ENCODE measurements around the gene CCDC12. TPM values are rescaled to one million over a fixed set of nuclear protein-coding genes. Genes with fewer than 3 reads are reported as not detected.

CCDC12 gene
- total and polyA plus RNA-seq, 2 of the 13 experiments (the other 11 are each of a cell fraction or from before 2014, with no cell fraction given), result 30.1 to 49.5 TPM

DNA sequence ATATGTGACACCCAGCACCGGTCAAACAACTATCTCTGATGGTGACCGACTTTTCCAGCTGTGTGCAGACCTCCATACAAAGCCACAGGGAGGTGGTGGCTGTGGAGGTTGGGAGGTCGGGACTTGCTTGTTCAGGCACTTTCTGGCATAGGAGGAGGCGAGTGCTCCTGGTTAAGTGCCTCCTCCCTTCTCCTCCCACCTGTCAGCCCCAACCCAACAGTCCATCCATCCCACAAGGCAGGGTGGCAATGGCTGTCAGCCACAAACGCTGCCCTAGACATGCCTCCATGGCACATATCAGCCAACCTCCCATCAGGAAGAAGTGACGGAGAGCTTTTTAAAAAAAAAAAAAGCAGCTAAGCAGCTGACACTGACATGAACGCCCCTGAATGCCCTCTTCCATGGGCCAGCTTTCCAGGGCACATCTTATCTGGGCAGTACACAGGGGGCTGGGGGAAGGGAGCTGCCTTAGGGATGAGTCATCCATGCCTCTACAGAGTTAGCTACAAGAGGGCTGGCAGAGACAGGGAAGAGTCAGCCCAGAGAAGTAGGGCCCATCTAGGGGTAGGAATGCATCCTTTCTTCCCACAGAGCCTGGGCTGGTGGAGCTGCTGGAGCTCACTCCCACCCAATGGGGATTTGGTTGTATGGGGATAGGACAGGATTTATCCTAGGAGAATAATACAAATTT lies 41.2 kb downstream of the CCDC12 start (continued):
- peak; percentile 89; the same call in 1 of the 2 replicates for TF ChIP-seq ZNF281 (CRISPR knock-in tag; IDR thresholded peaks at IDR 0.05; ENCODE audit: borderline replicate concordance)
- TF ChIP-seq, protein P1, sequence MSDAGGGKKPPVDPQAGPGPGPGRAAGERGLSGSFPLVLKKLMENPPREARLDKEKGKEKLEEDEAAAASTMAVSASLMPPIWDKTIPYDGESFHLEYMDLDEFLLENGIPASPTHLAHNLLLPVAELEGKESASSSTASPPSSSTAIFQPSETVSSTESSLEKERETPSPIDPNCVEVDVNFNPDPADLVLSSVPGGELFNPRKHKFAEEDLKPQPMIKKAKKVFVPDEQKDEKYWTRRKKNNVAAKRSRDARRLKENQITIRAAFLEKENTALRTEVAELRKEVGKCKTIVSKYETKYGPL (CRISPR knock-in tag; IDR thresholded peaks at IDR 0.05), result no peak
- TF ChIP-seq KDM5B (CRISPR knock-in tag; IDR thresholded peaks at IDR 0.05; ENCODE audit: borderline replicate concordance), result no peak
- no peak for TF ChIP-seq BRF2 (CRISPR knock-in tag; IDR thresholded peaks at IDR 0.05)
- no peak for TF ChIP-seq HMG20B (CRISPR knock-in tag; conservative IDR thresholded peaks at IDR 0.05)
- no peak for TF ChIP-seq ZNF256 (CRISPR knock-in tag; conservative IDR thresholded peaks at IDR 0.05)
- TF ChIP-seq ZNF24 (IDR thresholded peaks at IDR 0.05), result no peak
- TF ChIP-seq, protein P2, sequence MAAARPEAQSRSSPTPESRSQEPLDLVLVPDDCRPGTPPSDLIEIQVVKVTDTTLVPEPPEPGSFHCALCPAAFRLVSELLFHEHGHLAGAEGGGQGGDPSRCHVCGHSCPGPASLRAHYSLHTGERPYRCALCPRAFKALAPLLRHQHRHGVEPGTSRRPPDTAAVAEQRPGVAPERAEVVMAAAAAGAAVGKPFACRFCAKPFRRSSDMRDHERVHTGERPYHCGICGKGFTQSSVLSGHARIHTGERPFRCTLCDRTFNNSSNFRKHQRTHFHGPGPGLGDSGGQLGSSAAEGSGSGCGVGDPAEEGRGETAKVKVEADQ (CRISPR knock-in tag; IDR thresholded peaks at IDR 0.05; ENCODE audit: borderline replicate concordance), result no peak
- no peak for TF ChIP-seq ARNT2 (CRISPR knock-in tag; IDR thresholded peaks at IDR 0.05; ENCODE audit: low read depth)
- no peak for TF ChIP-seq ZNF839 (CRISPR knock-in tag; IDR thresholded peaks at IDR 0.05; ENCODE audit: borderline replicate concordance)
- TF ChIP-seq RXRB (CRISPR knock-in tag; IDR thresholded peaks at IDR 0.05; ENCODE audit: borderline replicate concordance), result peak; percentile 75
- no peak; the same call in 1 of the 2 replicates for TF ChIP-seq HMG20A (CRISPR knock-in tag; IDR thresholded peaks at IDR 0.05; ENCODE audit: borderline replicate concordance)
- TF ChIP-seq MEIS1 (CRISPR knock-in tag; IDR thresholded peaks at IDR 0.05; ENCODE audit: borderline replicate concordance), result no peak
- peak; percentile 26; the same call in 1 of the 2 replicates for TF ChIP-seq TFAP4 (IDR thresholded peaks at IDR 0.05; ENCODE audit: borderline replicate concordance, low read depth)
- TF ChIP-seq PAWR (CRISPR knock-in tag; IDR thresholded peaks at IDR 0.05; ENCODE audit: borderline replicate concordance), result no peak
- TF ChIP-seq, protein P3, sequence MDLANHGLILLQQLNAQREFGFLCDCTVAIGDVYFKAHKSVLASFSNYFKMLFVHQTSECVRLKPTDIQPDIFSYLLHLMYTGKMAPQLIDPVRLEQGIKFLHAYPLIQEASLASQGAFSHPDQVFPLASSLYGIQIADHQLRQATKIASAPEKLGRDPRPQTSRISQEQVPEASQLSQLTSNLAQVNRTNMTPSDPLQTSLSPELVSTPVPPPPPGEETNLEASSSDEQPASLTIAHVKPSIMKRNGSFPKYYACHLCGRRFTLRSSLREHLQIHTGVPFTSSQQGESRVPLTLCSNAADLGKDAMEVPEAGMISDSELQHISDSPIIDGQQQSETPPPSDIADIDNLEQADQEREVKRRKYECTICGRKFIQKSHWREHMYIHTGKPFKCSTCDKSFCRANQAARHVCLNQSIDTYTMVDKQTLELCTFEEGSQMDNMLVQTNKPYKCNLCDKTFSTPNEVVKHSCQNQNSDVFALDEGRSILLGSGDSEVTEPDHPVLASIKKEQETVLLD (CRISPR knock-in tag; IDR thresholded peaks at IDR 0.05; ENCODE audit: low read depth), result no peak
- TF ChIP-seq REL (CRISPR knock-in tag; conservative IDR thresholded peaks at IDR 0.05), result no peak
- TF ChIP-seq ZNF740 (CRISPR knock-in tag; IDR thresholded peaks at IDR 0.05), result no peak
- no peak for TF ChIP-seq ZBTB7A (CRISPR knock-in tag; IDR thresholded peaks at IDR 0.05)
- no peak for TF ChIP-seq ZNF766 (CRISPR knock-in tag; IDR thresholded peaks at IDR 0.05; ENCODE audit: borderline replicate concordance)
- peak; percentile 58 for TF ChIP-seq RAD21 (CRISPR knock-in tag; IDR thresholded peaks at IDR 0.05)
- no peak for TF ChIP-seq NBN (conservative IDR thresholded peaks at IDR 0.05)
